Lower leg skin (tissue), 3 donors: ENCODE measurements around the gene SOCS6.

Experiments
- CTCF ChIP-seq, 3 donors: fragments of 450-650 bp; IDR thresholded peaks; one replicate each; pipeline ENCODE4 v1.5.1; 2016; ENCODE audit warnings: antibody characterized with exemption in 3 of 3, mild to moderate bottlenecking in 3 of 3, moderate library complexity in 2 of 3
- POLR2A ChIP-seq, 2 donors: fragments of 450-650 bp; IDR thresholded peaks; one replicate each; pipeline ENCODE4 v1.6.1; 2016 to 2017; ENCODE audit warnings: antibody characterized with exemption in 2 of 2, mild to moderate bottlenecking in 1 of 2, moderate library complexity in 1 of 2

- no peak for TF ChIP-seq POLR2A (IDR thresholded peaks at IDR 0.05)
- TF ChIP-seq CTCF (IDR thresholded peaks at IDR 0.05), result no peak
These were observed 1.8 kb downstream of the SOCS6 start for GRCh38 chr18:70290482-70291294.
